ENCODE data around the gene BCAS2.

BCAS2 gene

DNA sequence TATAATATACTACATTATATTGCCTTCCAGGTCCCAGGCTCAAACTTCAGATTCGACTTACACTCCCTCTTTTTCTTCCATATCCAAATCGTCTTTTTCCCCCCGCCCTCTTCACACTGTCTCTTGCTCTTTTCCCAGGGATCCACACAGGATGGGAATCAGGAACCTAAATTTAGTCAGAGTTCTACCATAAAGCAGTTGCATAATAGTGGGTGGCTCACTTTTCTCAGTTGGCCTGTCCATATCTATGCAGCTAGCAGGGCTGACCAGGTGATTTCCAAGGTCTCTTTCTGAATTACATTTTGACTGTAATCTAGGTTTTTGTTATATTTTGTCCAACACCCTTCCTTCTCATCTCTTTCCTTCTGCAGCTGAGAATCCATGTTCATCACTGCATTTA lies 7.7 kb upstream of the BCAS2 start:
- ChIA-PET CTCF (no interaction called here), POLR2A (no interaction called here)
- DNase-seq (ENCODE audit: extremely low spot score) = no peak
- TF ChIP-seq BHLHE40 (IDR thresholded peaks at IDR 0.05; ENCODE audit: borderline replicate concordance) (no peak), NFRKB (IDR thresholded peaks at IDR 0.05) (no peak), ARNT (IDR thresholded peaks at IDR 0.05) (no peak), ELF4 (IDR thresholded peaks at IDR 0.05) (no peak)

DNA sequence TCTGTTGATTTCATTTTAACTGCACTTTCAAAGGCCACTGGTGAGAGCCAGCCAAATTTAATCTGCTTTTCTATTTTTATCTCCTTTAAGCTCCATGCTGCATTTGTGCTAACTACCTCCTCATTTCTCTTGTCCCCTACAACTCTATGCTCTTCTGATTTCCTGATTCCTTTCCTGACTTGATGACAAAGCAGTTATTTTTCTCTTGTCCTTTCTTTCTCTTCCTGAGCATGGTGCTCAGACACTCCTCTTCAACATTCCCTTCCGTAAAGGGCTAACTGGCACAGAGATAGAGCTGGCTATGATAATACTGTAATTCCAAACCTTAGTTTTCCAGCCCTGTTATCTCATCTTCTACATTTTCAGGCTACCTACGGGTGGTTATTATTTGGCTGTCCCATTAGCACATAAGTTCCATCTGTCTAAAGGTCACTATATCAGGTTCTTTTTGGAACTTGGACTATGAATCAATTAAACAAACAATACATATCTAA lies 6.8 kb upstream of the BCAS2 start:
- TF ChIP-seq, protein P1, sequence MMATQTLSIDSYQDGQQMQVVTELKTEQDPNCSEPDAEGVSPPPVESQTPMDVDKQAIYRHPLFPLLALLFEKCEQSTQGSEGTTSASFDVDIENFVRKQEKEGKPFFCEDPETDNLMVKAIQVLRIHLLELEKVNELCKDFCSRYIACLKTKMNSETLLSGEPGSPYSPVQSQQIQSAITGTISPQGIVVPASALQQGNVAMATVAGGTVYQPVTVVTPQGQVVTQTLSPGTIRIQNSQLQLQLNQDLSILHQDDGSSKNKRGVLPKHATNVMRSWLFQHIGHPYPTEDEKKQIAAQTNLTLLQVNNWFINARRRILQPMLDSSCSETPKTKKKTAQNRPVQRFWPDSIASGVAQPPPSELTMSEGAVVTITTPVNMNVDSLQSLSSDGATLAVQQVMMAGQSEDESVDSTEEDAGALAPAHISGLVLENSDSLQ (IDR thresholded peaks at IDR 0.05) = no peak
- no peak for TF ChIP-seq FOXM1 (IDR thresholded peaks at IDR 0.05; ENCODE audit: borderline replicate concordance)
- no peak for TF ChIP-seq ARNT (IDR thresholded peaks at IDR 0.05)
- no peak for TF ChIP-seq FOXA1 (IDR thresholded peaks at IDR 0.05)
- no peak for TF ChIP-seq SP1 (IDR thresholded peaks at IDR 0.05)
- no peak for TF ChIP-seq TARDBP (IDR thresholded peaks at IDR 0.05)
- TF ChIP-seq HDGF (IDR thresholded peaks at IDR 0.05; ENCODE audit: borderline replicate concordance) = no peak
- no peak for TF ChIP-seq ZNF384 (IDR thresholded peaks at IDR 0.05)
- TF ChIP-seq CTBP1 (IDR thresholded peaks at IDR 0.05; ENCODE audit: borderline replicate concordance) = no peak
- TF ChIP-seq FOXK2 (IDR thresholded peaks at IDR 0.05) = no peak
- TF ChIP-seq BHLHE40 (IDR thresholded peaks at IDR 0.05; ENCODE audit: borderline replicate concordance) = no peak
- TF ChIP-seq LEF1 (IDR thresholded peaks at IDR 0.05; ENCODE audit: borderline replicate concordance) = no peak
- no peak for TF ChIP-seq L3MBTL2 (conservative IDR thresholded peaks at IDR 0.05)
- ChIA-PET POLR2A (interaction anchor here (0.6 kb wide), 1 partner anchor 10 kb away, joined by 3 read pairs; no protein-coding TSS in a partner anchor), CTCF (no interaction called here)
- no peak for DNase-seq (ENCODE audit: extremely low spot score)

GRCh38 chr1:114587203-114587991 lies 6.0 kb upstream of the BCAS2 start:
- ChIA-PET POLR2A (interaction anchor here (0.6 kb wide), 1 partner anchor 9 kb away, joined by 3 read pairs; no protein-coding TSS in a partner anchor), CTCF (no interaction called here)
- no peak for DNase-seq (ENCODE audit: extremely low spot score)
- TF ChIP-seq FOXM1 (IDR thresholded peaks at IDR 0.05; ENCODE audit: borderline replicate concordance) (no peak), FOXA1 (IDR thresholded peaks at IDR 0.05) (no peak), NFRKB (IDR thresholded peaks at IDR 0.05) (no peak), TARDBP (IDR thresholded peaks at IDR 0.05) (no peak), SP1 (IDR thresholded peaks at IDR 0.05) (no peak), L3MBTL2 (conservative IDR thresholded peaks at IDR 0.05) (no peak), SUZ12 (IDR thresholded peaks at IDR 0.05) (no peak), ELF4 (IDR thresholded peaks at IDR 0.05) (no peak), FOXK2 (IDR thresholded peaks at IDR 0.05) (no peak)

- ChIA-PET CTCF (no interaction called here), POLR2A (no interaction called here)
Measured at GRCh38 chr1:114586513-114587047, 5.2 kb upstream of the BCAS2 start.

DNA sequence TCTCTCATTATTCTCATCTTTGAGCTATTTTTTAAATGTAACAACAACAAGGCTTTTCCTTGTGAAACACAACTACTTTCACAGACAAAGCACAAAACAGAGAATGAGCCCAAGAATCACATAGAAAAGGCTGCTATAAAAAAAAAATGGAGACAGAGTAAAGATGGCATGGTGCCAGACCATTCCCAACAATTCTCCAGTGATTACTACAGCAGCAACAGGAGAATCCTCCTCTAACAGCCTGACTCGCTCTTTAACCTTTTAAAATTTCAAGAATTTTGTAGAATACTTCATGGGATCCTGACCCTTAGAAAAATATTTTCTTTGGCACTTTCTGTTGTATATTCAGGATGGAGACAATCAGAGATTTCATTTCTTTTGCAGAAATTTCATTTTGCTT lies 3.8 kb upstream of the BCAS2 start:
- TF ChIP-seq L3MBTL2 (conservative IDR thresholded peaks at IDR 0.05) (no peak), FOXM1 (IDR thresholded peaks at IDR 0.05; ENCODE audit: borderline replicate concordance) (no peak), NFRKB (IDR thresholded peaks at IDR 0.05) (no peak), ARNT (IDR thresholded peaks at IDR 0.05) (no peak)
- DNase-seq (ENCODE audit: extremely low spot score) = no peak
- CTCF ChIA-PET = no interaction called here
- POLR2A ChIA-PET = no interaction called here

More at GRCh38 chr1:114586513-114587047, 5.2 kb upstream of the BCAS2 start:
- DNase-seq (ENCODE audit: extremely low spot score) = no peak
- TF ChIP-seq HDGF (IDR thresholded peaks at IDR 0.05; ENCODE audit: borderline replicate concordance) (no peak), BHLHE40 (IDR thresholded peaks at IDR 0.05; ENCODE audit: borderline replicate concordance) (no peak), TARDBP (IDR thresholded peaks at IDR 0.05) (no peak), SP1 (IDR thresholded peaks at IDR 0.05) (no peak), ZNF384 (IDR thresholded peaks at IDR 0.05) (no peak), ARNT (IDR thresholded peaks at IDR 0.05) (no peak)

DNA sequence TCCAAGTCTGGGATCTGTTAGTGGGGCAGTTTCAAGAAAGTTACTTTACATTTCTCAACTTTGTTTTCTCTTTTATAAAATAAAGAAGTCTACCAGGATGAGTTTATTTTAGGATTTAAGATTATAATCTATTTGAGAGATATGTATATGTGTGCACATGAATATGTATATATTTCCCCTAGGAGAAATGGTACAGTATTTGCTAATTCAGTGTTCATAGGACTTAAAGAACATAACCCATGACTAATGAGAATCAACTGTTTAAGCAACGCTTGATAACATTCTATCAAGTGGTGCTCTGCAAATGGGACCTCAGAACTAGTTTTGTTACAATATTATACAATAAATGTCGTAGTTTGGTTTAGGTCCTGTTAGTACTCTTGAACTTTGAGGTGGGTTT lies 7.0 kb downstream of the BCAS2 start:
- POLR2A ChIA-PET = interaction anchor here (0.6 kb wide), 1 partner anchor 57 kb away, joined by 4 read pairs; no protein-coding TSS in a partner anchor

More for the DNA sequence above, 7.0 kb downstream of the BCAS2 start:
- TF ChIP-seq CTBP1 (IDR thresholded peaks at IDR 0.05; ENCODE audit: borderline replicate concordance) (no peak), ARNT (IDR thresholded peaks at IDR 0.05) (no peak), BHLHE40 (IDR thresholded peaks at IDR 0.05; ENCODE audit: borderline replicate concordance) (no peak), HDGF (IDR thresholded peaks at IDR 0.05; ENCODE audit: borderline replicate concordance) (no peak), SUZ12 (IDR thresholded peaks at IDR 0.05) (no peak), SP1 (IDR thresholded peaks at IDR 0.05) (no peak), NFRKB (IDR thresholded peaks at IDR 0.05) (no peak), L3MBTL2 (conservative IDR thresholded peaks at IDR 0.05) (no peak), FOXA1 (IDR thresholded peaks at IDR 0.05) (no peak), LEF1 (IDR thresholded peaks at IDR 0.05; ENCODE audit: borderline replicate concordance) (no peak), TARDBP (IDR thresholded peaks at IDR 0.05) (no peak), ZNF384 (IDR thresholded peaks at IDR 0.05) (no peak), FOXK2 (IDR thresholded peaks at IDR 0.05) (no peak), FOXM1 (IDR thresholded peaks at IDR 0.05; ENCODE audit: borderline replicate concordance) (no peak), ELF4 (IDR thresholded peaks at IDR 0.05) (no peak)
- TF ChIP-seq, protein P1 (IDR thresholded peaks at IDR 0.05) = no peak
- CTCF ChIA-PET = no interaction called here
- DNase-seq (ENCODE audit: extremely low spot score) = no peak
